Activated CD4-positive, alpha-beta T cell treated with anti-CD3 and anti-CD28 coated beads, Interleukin-2, amount 10 ng/mL, durations not matched to agents 24 days and 14 days (primary cell): ENCODE results near the gene BACH2. TPM values are rescaled to one million over a fixed set of nuclear protein-coding genes. Genes with fewer than 3 reads are reported as not detected.
A peak's percentile ranks its signal among the peaks of the same experiment; 100 is the strongest.
"Not testable (repeated sequence)": the region's sequence is repeated elsewhere in the genome, so short reads cannot be mapped to it uniquely, and the experiment has no call there.

ENCODE experiments used
- DNase-seq: peaks from one replicate; pipeline ENCODE4 v3.0.0; 2022
- H3K27ac Mint-ChIP-seq: one replicate; pipeline ENCODE4 v1.8.0; 2022; ENCODE audit warnings: mild to moderate bottlenecking, mixed read lengths
- H3K27me3 Mint-ChIP-seq: one replicate; pipeline ENCODE4 v1.8.0; 2022; ENCODE audit warnings: mixed read lengths
- H3K36me3 Mint-ChIP-seq: one replicate; pipeline ENCODE4 v1.8.0; 2022; ENCODE audit warnings: low read depth, mild to moderate bottlenecking, mixed read lengths
- H3K4me1 Mint-ChIP-seq: one replicate; pipeline ENCODE4 v1.8.0; 2021; ENCODE audit warnings: mixed read lengths
- H3K4me3 Mint-ChIP-seq: one replicate; pipeline ENCODE4 v1.8.0; 2022; ENCODE audit warnings: mild to moderate bottlenecking, moderate library complexity, mixed read lengths
- H3K9me3 Mint-ChIP-seq: one replicate; pipeline ENCODE4 v1.8.0; 2021; ENCODE audit warnings: mixed read lengths
- intact Hi-C: fragments of 100-400 bp; cut with micrococcal nuclease; formaldehyde crosslinking; loops from one replicate; pipeline ENCODE4 v1.15.1; 2023
- total RNA-seq: library from RNA; stranded (reverse); gene quantifications from 2 replicates; pipeline ENCODE4 v1.2.3, GENCODE V29; 2022

Gene BACH2
- total RNA-seq, 1 donor from 2014 or later: 69.2 TPM

GRCh38 chr6:90048206-90048967 lies 248.3 kb downstream of the BACH2 start:
- H3K4me3 Mint-ChIP-seq: peak overlapping the region; percentile 11
- peaks cover 54% of the 10 kb centered on the region for H3K36me3 Mint-ChIP-seq
- no peaks in the 10 kb centered on the region for H3K27me3 Mint-ChIP-seq

GRCh38 chr6:90045535-90045934 lies 251.1 kb downstream of the BACH2 start:
- no peak for DNase-seq
- Mint-ChIP-seq H3K27ac (peak overlapping the region; percentile 54), H3K9me3 (no peaks in the 10 kb centered on the region), H3K36me3 (peaks cover 42% of the 10 kb centered on the region), H3K4me3 (no peak overlapping the region), H3K27me3 (no peaks in the 10 kb centered on the region), H3K4me1 (peaks cover 29% of the 10 kb centered on the region)
- intact Hi-C loops: loop anchor here (2.0 kb wide), 1 partner anchor 17 kb away; no protein-coding TSS in a partner anchor

More at GRCh38 chr6:90048206-90048967, 248.3 kb downstream of the BACH2 start:
- intact Hi-C loops: loop anchor here (1.0 to 2.0 kb wide), 3 partner anchors 19 to 30 kb away; no protein-coding TSS in a partner anchor
- Mint-ChIP-seq H3K9me3 (no peaks in the 10 kb centered on the region), H3K27ac (peak overlapping the region; percentile 80), H3K4me1 (peaks cover 29% of the 10 kb centered on the region)
- DNase-seq: peak; percentile 54

- intact Hi-C loops: loop anchor here (2.0 kb wide), 1 partner anchor 16 kb away; no protein-coding TSS in a partner anchor
- Mint-ChIP-seq H3K27ac (no peak overlapping the region), H3K9me3 (no peaks in the 10 kb centered on the region), H3K4me1 (peaks cover 26% of the 10 kb centered on the region), H3K4me3 (no peak overlapping the region), H3K36me3 (peaks cover 41% of the 10 kb centered on the region), H3K27me3 (no peaks in the 10 kb centered on the region)
- peak; percentile 53 for DNase-seq
Observed at GRCh38 chr6:90044833-90045381, 251.7 kb downstream of the BACH2 start.

- no peaks in the 10 kb centered on the region for H3K27me3 Mint-ChIP-seq
- DNase-seq: no peak
- H3K9me3 Mint-ChIP-seq: no peaks in the 10 kb centered on the region
- H3K4me1 Mint-ChIP-seq: peaks cover 24% of the 10 kb centered on the region
- H3K36me3 Mint-ChIP-seq: peaks cover 43% of the 10 kb centered on the region
- intact Hi-C loops: loop anchor here (2.0 kb wide), 1 partner anchor 16 kb away; no protein-coding TSS in a partner anchor
- H3K27ac Mint-ChIP-seq: no peak overlapping the region
- no peak overlapping the region for H3K4me3 Mint-ChIP-seq
Observed at GRCh38 chr6:90044182-90044832, 252.3 kb downstream of the BACH2 start.

GRCh38 chr6:90040931-90041330 lies 255.7 kb downstream of the BACH2 start:
- no peak overlapping the region for H3K4me3 Mint-ChIP-seq
- H3K27me3 Mint-ChIP-seq: no peaks in the 10 kb centered on the region
- intact Hi-C loops: no loop called here
- H3K36me3 Mint-ChIP-seq: peaks cover 45% of the 10 kb centered on the region
- peaks cover 18% of the 10 kb centered on the region for H3K4me1 Mint-ChIP-seq
- no peak overlapping the region for H3K27ac Mint-ChIP-seq
- H3K9me3 Mint-ChIP-seq: peaks cover 3% of the 10 kb centered on the region
- DNase-seq: no peak

- intact Hi-C loops: no loop called here
- no peak for DNase-seq
- H3K27ac Mint-ChIP-seq: no peak overlapping the region
- H3K4me1 Mint-ChIP-seq: peaks cover 25% of the 10 kb centered on the region
- H3K9me3 Mint-ChIP-seq: peaks cover 3% of the 10 kb centered on the region
- no peaks in the 10 kb centered on the region for H3K27me3 Mint-ChIP-seq
- no peak overlapping the region for H3K4me3 Mint-ChIP-seq
- H3K36me3 Mint-ChIP-seq: peaks cover 53% of the 10 kb centered on the region
Observed at GRCh38 chr6:90039911-90040310, 256.7 kb downstream of the BACH2 start.

GRCh38 chr6:90038961-90039653 lies 257.5 kb downstream of the BACH2 start:
- no peak for DNase-seq
- Mint-ChIP-seq H3K27me3 (no peaks in the 10 kb centered on the region), H3K4me1 (peaks cover 28% of the 10 kb centered on the region), H3K9me3 (peaks cover 3% of the 10 kb centered on the region), H3K4me3 (no peak overlapping the region), H3K27ac (no peak overlapping the region), H3K36me3 (peaks cover 56% of the 10 kb centered on the region)
- intact Hi-C loops: no loop called here

GRCh38 chr6:90036963-90037362 lies 259.7 kb downstream of the BACH2 start:
- Mint-ChIP-seq H3K27me3 (no peaks in the 10 kb centered on the region), H3K27ac (peak overlapping the region; percentile 0), H3K9me3 (peaks cover 3% of the 10 kb centered on the region), H3K4me1 (peaks cover 30% of the 10 kb centered on the region), H3K36me3 (peaks cover 71% of the 10 kb centered on the region), H3K4me3 (no peak overlapping the region)
- DNase-seq: no peak
- intact Hi-C loops: no loop called here

- no peaks in the 10 kb centered on the region for H3K27me3 Mint-ChIP-seq
Observed at GRCh38 chr6:90035047-90035723, 261.5 kb downstream of the BACH2 start.

GRCh38 chr6:90033746-90034271 lies 262.8 kb downstream of the BACH2 start:
- Mint-ChIP-seq H3K27me3 (no peaks in the 10 kb centered on the region), H3K4me1 (peaks cover 45% of the 10 kb centered on the region), H3K9me3 (peaks cover 3% of the 10 kb centered on the region), H3K36me3 (peaks cover 68% of the 10 kb centered on the region), H3K27ac (no peak overlapping the region), H3K4me3 (no peak overlapping the region)
- DNase-seq: no peak
- intact Hi-C loops: no loop called here

More at GRCh38 chr6:90035047-90035723, 261.5 kb downstream of the BACH2 start:
- Mint-ChIP-seq H3K4me1 (peaks cover 32% of the 10 kb centered on the region), H3K4me3 (no peak overlapping the region), H3K27ac (peak overlapping the region; percentile 1), H3K36me3 (peaks cover 69% of the 10 kb centered on the region), H3K9me3 (peaks cover 3% of the 10 kb centered on the region)
- intact Hi-C loops: no loop called here
- no peak for DNase-seq

GRCh38 chr6:90032489-90033212 lies 264.0 kb downstream of the BACH2 start:
- H3K4me3 Mint-ChIP-seq, intact Hi-C loops, H3K9me3 Mint-ChIP-seq, DNase-seq, H3K27ac Mint-ChIP-seq, H3K27me3 Mint-ChIP-seq: not testable (repeated sequence)
- H3K36me3 Mint-ChIP-seq: peaks cover 62% of the 10 kb centered on the region
- peaks cover 53% of the 10 kb centered on the region for H3K4me1 Mint-ChIP-seq

- peaks cover 58% of the 10 kb centered on the region for H3K4me1 Mint-ChIP-seq
- H3K9me3 Mint-ChIP-seq: no peaks in the 10 kb centered on the region
- H3K27ac Mint-ChIP-seq: peak overlapping the region; percentile 52
- peaks cover 53% of the 10 kb centered on the region for H3K36me3 Mint-ChIP-seq
- H3K27me3 Mint-ChIP-seq: no peaks in the 10 kb centered on the region
- peak; percentile 55 for DNase-seq
- intact Hi-C loops: loop anchor here (1.0 to 5.0 kb wide), 4 partner anchors 16 to 448 kb away; no protein-coding TSS in a partner anchor
- peak overlapping the region; percentile 66 for H3K4me3 Mint-ChIP-seq
Observed at GRCh38 chr6:90028995-90029635, 267.5 kb downstream of the BACH2 start.
